Spleen (tissue), 11 donors: ENCODE data around the gene RPL27. TPM values are rescaled to one million over a fixed set of nuclear protein-coding genes. Genes with fewer than 3 reads are reported as not detected.

Experiments used
- DNase-seq: peaks from one replicate; pipeline ENCODE4 v3.0.0-alpha.2; 2020
- H3K27ac ChIP-seq, 8 donors: fragments of 200-600 bp; sonication (generic) in 7 of 8; 1 replicate in 4 of 8; 2 replicates in 4 of 8; pipeline versions ENCODE4 v1.5.0 to v1.8.0; 2016 to 2021; ENCODE audit warnings: inconsistent platforms in 4 of 8, mild to moderate bottlenecking in 4 of 8, moderate library complexity in 1 of 8
- H3K27me3 ChIP-seq, 7 donors: fragments of 200-600 bp; sonication (generic) in 6 of 7; replicated peaks in 1 of 7; 1 replicate in 4 of 7; 2 replicates in 3 of 7; pipeline versions ENCODE4 v1.5.0 to v1.8.0; 2016 to 2021; ENCODE audit warnings: inconsistent platforms in 3 of 7, mild to moderate bottlenecking in 1 of 7
- H3K36me3 ChIP-seq, 6 donors: fragments of 200-600 bp; sonication (generic) in 5 of 6; 1 replicate in 4 of 6; 2 replicates in 2 of 6; pipeline versions ENCODE4 v1.5.0 to v1.8.0; 2016 to 2021; ENCODE audit warnings: inconsistent platforms in 2 of 6
- H3K4me1 ChIP-seq, 6 donors: fragments of 200-600 bp; sonication (generic) in 5 of 6; 1 replicate in 3 of 6; 2 replicates in 3 of 6; pipeline versions ENCODE4 v1.5.0 to v1.8.0; 2016 to 2021; ENCODE audit warnings: inconsistent platforms in 3 of 6
- H3K4me3 ChIP-seq, 8 donors: fragments of 200-600 bp; sonication (generic) in 7 of 8; 1 replicate in 4 of 8; 2 replicates in 4 of 8; pipeline versions ENCODE4 v1.5.0 to v1.8.0; 2016 to 2021; ENCODE audit warnings: inconsistent platforms in 4 of 8, mild to moderate bottlenecking in 4 of 8, moderate library complexity in 2 of 8
- H3K9me3 ChIP-seq, 8 donors: fragments of 200-600 bp; sonication (generic) in 7 of 8; 1 replicate in 4 of 8; 2 replicates in 4 of 8; pipeline versions ENCODE4 v1.5.0 to v1.8.0; 2016 to 2021; ENCODE audit warnings: inconsistent platforms in 4 of 8
- POLR2A ChIP-seq, 3 donors: fragments of 450-650 bp; IDR thresholded peaks; one replicate each; pipeline ENCODE4 v1.5.1; 2017; ENCODE audit warnings: antibody characterized with exemption in 3 of 3, mild to moderate bottlenecking in 1 of 3
- POLR2AphosphoS5 ChIP-seq, 3 donors: sonication (generic); formaldehyde crosslinking; IDR thresholded peaks; one replicate each; pipeline ENCODE4 v1.5.1; 2017; ENCODE audit warnings: antibody characterized with exemption in 3 of 3
- WGBS, 5 donors: extraction: QIAGEN DNeasy Blood & Tissue Kit in 3 of 5; methylation state at CpG; one replicate each; pipeline versions ENCODE4 v1.1.5 to v1.1.7; 2013 to 2018; 5-methylcytosine and 5-hydroxymethylcytosine counted together
- intact Hi-C: fragments of 100-400 bp; cut with DNase I; formaldehyde crosslinking; loops from one replicate; pipeline ENCODE4 v1.15.0; 2023; ENCODE audit warnings: low total_unique reads
- polyA plus RNA-seq, 3 donors: library from polyadenylated mRNA; stranded (reverse); fragments of 200-250 nt; gene quantifications; one replicate each; pipeline ENCODE4 v1.2.1, GENCODE V29; 2013
- total RNA-seq, 7 donors: library from RNA; depleted of rRNA in 3 of 7; stranded (reverse); fragments of >200 nt in 3 of 7; fragmentation: NEBNext Ultra II Directional in 4 of 7; extraction: Animal tissue kit (Norgen Biotek cat#: 25700) in 4 of 7; gene quantifications; one replicate each; pipeline versions ENCODE4 v1.1.0 to v1.2.1, GENCODE V29; 2016 to 2021
- TF ChIP-seq, protein P1 (sequence below), 11 experiments: fragments of 200-600 bp in 7 of 11; fragments of 450-650 bp in 4 of 11; sonication (generic) in 4 of 11; IDR thresholded peaks in 8 of 11; conservative IDR thresholded peaks in 3 of 11; 1 replicate in 7 of 11; 2 replicates in 4 of 11; pipeline versions ENCODE4 v1.4.0 to v1.8.0; 2016 to 2021; ENCODE audit warnings: antibody characterized with exemption in 11 of 11, inconsistent platforms in 4 of 11, mild to moderate bottlenecking in 1 of 11
- donor health status: healthy with polysubstance abuse.
- donor health status: DM: no; HTN: no; CAD: no; lungs with moderate emphysema.
- donor health status: DM: no; HTN: no; CAD: no.
- donor health status: Bipolar disorder and iron deficiency.
- donor health status: healthy.
- donor health status: DM: no; HTN: no; CAD: no.
- donor health status: DM: yes; HTN: yes; CAD: no.

The RPL27 gene
- total and polyA plus RNA-seq, 10 donors: 702 to 6,357 (median 1,017) TPM

DNA sequence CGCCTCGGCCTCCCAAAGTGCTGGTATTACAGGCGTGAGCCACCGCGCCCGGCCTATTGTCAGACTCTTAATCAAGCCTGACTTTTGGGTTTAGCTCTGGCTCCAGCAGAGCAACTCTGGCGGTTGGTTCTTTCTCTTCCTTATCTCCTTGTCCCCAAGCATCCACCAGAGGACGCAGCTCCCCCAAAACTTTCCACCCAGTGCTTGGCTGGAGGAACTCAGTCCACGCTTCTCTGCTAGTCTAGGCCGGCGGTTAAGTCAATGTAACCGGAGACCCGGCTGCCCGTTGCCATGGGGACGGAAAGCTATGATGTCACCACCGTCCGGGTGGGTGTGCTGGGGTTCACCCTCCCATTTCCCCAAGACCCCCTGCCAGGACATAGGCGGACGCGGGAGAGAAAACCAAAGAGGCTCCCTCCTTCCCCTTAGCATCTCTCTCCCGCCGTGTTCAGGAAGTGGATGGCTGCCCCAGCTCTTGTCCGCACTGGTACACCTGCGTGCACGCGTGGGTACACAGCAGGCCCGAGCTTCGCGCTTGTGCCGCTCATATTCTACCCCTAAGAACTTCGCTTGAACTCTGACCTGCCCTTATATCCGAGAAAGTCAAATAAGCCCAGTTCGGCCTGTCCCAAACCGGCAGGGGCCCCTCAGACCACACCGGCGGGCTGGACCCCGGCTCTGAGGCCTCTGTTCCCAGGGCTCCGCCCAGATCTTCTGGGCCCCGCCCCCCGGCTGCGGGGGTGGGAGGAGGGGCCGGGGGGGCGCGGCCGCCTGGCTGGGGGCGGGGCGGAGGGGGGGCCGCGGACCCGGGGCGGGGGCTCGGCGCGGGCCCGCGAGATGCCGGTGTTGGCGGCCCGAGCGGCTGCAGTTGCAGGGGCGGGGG, 26.4 kb downstream of the RPL27 start, which contains the start of gene RND2:
TSS of gene RND2 (plus strand) at position 825 of the 883 bp plus-strand sequence. CDS start 117 bp downstream, outside the sequence.
- WGBS, 5 donors: 0 to 1% (median 1%) methylated on average over 17 to 61 of the region's 61 CpGs
- Histone ChIP-seq H3K27me3 (no peaks in the 10 kb centered on the region), H3K4me1 (peaks cover 13 to 56% (median 39%) of the 10 kb centered on the region in 6 donors), H3K4me3 (peak within 1 kb of the TSS; percentile 44 to 83 (median 54)), H3K27ac (peak within 1 kb of the TSS in 4 of 8 donors; percentile 50 to 76 (median 52)), H3K36me3 (no peaks in the 10 kb centered on the region), H3K9me3 (no peaks in the 10 kb centered on the region)
- DNase-seq: peak; percentile 91
- intact Hi-C loops: no loop called here
- no peak for TF ChIP-seq POLR2A (IDR thresholded peaks at IDR 0.05)
- TF ChIP-seq POLR2AphosphoS5 (IDR thresholded peaks at IDR 0.05): peak; percentile 49 to 70 (median 60)
- TF ChIP-seq, protein P1, sequence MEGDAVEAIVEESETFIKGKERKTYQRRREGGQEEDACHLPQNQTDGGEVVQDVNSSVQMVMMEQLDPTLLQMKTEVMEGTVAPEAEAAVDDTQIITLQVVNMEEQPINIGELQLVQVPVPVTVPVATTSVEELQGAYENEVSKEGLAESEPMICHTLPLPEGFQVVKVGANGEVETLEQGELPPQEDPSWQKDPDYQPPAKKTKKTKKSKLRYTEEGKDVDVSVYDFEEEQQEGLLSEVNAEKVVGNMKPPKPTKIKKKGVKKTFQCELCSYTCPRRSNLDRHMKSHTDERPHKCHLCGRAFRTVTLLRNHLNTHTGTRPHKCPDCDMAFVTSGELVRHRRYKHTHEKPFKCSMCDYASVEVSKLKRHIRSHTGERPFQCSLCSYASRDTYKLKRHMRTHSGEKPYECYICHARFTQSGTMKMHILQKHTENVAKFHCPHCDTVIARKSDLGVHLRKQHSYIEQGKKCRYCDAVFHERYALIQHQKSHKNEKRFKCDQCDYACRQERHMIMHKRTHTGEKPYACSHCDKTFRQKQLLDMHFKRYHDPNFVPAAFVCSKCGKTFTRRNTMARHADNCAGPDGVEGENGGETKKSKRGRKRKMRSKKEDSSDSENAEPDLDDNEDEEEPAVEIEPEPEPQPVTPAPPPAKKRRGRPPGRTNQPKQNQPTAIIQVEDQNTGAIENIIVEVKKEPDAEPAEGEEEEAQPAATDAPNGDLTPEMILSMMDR (IDR thresholded peaks at IDR 0.05 in 8 of 11, conservative IDR thresholded peaks at IDR 0.05 in 3 of 11): peak; percentile 27 to 72 (median 61)

DNA sequence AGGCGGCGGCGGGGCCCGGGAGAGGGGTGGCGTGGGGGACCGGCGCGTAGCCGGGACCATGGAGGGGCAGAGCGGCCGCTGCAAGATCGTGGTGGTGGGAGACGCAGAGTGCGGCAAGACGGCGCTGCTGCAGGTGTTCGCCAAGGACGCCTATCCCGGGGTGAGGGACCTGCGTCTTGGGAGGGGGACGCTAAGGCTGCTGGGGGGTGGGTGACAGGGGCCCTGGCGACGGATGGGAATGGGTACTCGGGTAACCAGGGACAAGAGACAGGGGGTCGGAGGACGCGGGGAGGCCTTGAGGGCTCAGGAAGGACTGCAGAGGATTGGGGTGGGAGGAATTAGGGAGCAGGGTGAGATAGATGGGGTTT, 27.1 kb downstream of the RPL27 start:
- Histone ChIP-seq H3K36me3 (no peaks in the 10 kb centered on the region), H3K27ac (peak overlapping the region in 1 of 8 donors; percentile 76), H3K27me3 (no peaks in the 10 kb centered on the region), H3K9me3 (no peaks in the 10 kb centered on the region), H3K4me3 (peak overlapping the region in 6 of 8 donors; percentile 49 to 83 (median 54)), H3K4me1 (peaks cover 7 to 50% (median 33%) of the 10 kb centered on the region in 6 donors)
- no peak for DNase-seq
- TF ChIP-seq POLR2A (IDR thresholded peaks at IDR 0.05): no peak
- no peak for TF ChIP-seq POLR2AphosphoS5 (IDR thresholded peaks at IDR 0.05)
- TF ChIP-seq, protein P1 (IDR thresholded peaks at IDR 0.05 in 8 of 11, conservative IDR thresholded peaks at IDR 0.05 in 3 of 11): no peak
- 8 to 22% (median 10%) methylated on average over 16 to 27 of the region's 27 CpGs for WGBS, 5 donors
- intact Hi-C loops: no loop called here

DNA sequence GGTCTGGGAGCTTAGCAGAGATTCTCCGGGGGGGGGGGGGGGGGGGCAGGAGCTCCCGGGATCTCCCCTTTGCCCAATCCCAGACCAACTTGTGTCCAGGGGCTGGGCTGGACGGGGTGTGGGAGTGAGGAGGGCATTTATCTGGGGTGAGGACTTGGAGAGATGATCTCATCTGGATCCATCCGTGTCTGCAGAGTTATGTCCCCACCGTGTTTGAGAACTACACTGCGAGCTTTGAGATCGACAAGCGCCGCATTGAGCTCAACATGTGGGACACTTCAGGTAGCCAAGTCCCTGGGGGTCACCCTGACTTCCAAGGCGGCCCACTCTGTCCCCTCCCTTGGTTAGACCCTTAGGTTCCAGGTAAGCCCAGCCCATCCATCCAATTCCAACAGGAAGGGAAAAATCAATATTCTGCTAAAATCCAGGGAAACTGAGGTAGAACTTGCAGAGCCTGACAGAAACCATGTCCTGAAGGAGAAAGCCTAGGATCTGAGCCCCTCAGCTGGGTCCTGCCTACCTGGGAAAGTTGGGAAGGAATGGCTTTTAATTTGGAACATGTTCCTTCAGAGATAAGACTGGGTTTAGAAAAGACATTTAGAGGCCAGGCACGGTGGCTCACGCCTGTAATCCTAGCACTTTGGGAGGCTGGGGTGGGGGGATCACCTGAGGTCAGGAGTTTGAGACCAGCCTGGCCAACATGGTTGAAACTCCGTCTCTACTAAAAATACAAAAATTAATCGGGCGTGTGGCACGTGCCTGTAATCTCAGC, 27.7 kb downstream of the RPL27 start:
- H3K4me1 ChIP-seq: peaks cover 6 to 43% (median 27%) of the 10 kb centered on the region in 6 donors
- intact Hi-C loops: no loop called here
- H3K27ac ChIP-seq: no peak overlapping the region

More for the DNA sequence above, 27.7 kb downstream of the RPL27 start:
- TF ChIP-seq POLR2A (IDR thresholded peaks at IDR 0.05) (no peak), POLR2AphosphoS5 (IDR thresholded peaks at IDR 0.05) (no peak)
- TF ChIP-seq, protein P1 (IDR thresholded peaks at IDR 0.05 in 8 of 11, conservative IDR thresholded peaks at IDR 0.05 in 3 of 11): no peak
- peak overlapping the region in 1 of 8 donors; percentile 83 for H3K4me3 ChIP-seq
- no peaks in the 10 kb centered on the region for H3K9me3 ChIP-seq
- DNase-seq: no peak
- 69 to 79% (median 74%) methylated on average over 14 to 16 of the region's 16 CpGs for WGBS, 5 donors
- H3K36me3 ChIP-seq: no peaks in the 10 kb centered on the region
- H3K27me3 ChIP-seq: no peaks in the 10 kb centered on the region
